Measurements from ENCODE around the gene RAB42. TPM values are rescaled to one million over a fixed set of nuclear protein-coding genes. Genes with fewer than 3 reads are reported as not detected.

The RAB42 gene
- total and polyA plus RNA-seq, 10 of the 15 experiments (the other 5 are each of a cell fraction or from before 2014, with no cell fraction given) = 0.16 to 4.5 (median 0.49) TPM

- TF ChIP-seq E4F1 (IDR thresholded peaks at IDR 0.05; ENCODE audit: borderline replicate concordance, partially characterized antibody) (peak; percentile 79), RB1 (IDR thresholded peaks at IDR 0.05; ENCODE audit: borderline replicate concordance) (peak; percentile 89; the same call in 1 of the 2 replicates), BHLHE40 (IDR thresholded peaks at IDR 0.05; ENCODE audit: borderline replicate concordance in 1 of 2, low read depth in 2 of 2, low read length in 1 of 2) (peak; percentile 35 to 51; a peak in 1 of 4 replicates), NBN (IDR thresholded peaks at IDR 0.05) (peak; percentile 84), POLR2AphosphoS2 (IDR thresholded peaks at IDR 0.05; ENCODE audit: low read depth, low read length) (peak; percentile 74; the same call in 1 of the 2 replicates), ZNF622 (IDR thresholded peaks at IDR 0.05) (no peak), STAT1 (conservative IDR thresholded peaks at IDR 0.05) (peak; percentile 14; the same call in 1 of the 2 replicates), EGR1 (IDR thresholded peaks at IDR 0.05; ENCODE audit: borderline replicate concordance in 1 of 2, low read depth in 2 of 2, low read length in 2 of 2) (peak in 1 of 2 experiments; percentile 54; a peak in 2 of 3 replicates), MTA2 (IDR thresholded peaks at IDR 0.05; ENCODE audit: low read depth) (peak; percentile 4; the same call in 1 of the 2 replicates), ELK1 (IDR thresholded peaks at IDR 0.05; ENCODE audit: low read depth, low read length) (peak; percentile 73), SIN3A (IDR thresholded peaks at IDR 0.05; ENCODE audit: low read depth, low read length) (peak; percentile 40; the same call in 1 of the 2 replicates), ZBTB33 (IDR thresholded peaks at IDR 0.05) (no peak), ZNF687 (IDR thresholded peaks at IDR 0.05) (peak; percentile 14; the same call in 1 of the 2 replicates), SRF (IDR thresholded peaks at IDR 0.05; ENCODE audit: low read depth in 2 of 2, low read length in 2 of 2) (0 out of 4 replicates have a peak, but pooled peaks of 1 of the 2 experiments have one; percentile 47), MLLT1 (IDR thresholded peaks at IDR 0.05) (peak; percentile 61; the same call in 1 of the 2 replicates), POLR2AphosphoS5 (IDR thresholded peaks at IDR 0.05; ENCODE audit: low read length) (peak; percentile 59)
Measured at GRCh38 chr1:28552758-28553663, 39.1 kb upstream of the RAB42 start, which contains the start of gene TRNAU1AP (continued).

Data from GM12878 (cell line).